Neural cell (in vitro differentiated cells): Measurements from ENCODE around the gene PTPN7. TPM values are rescaled to one million over a fixed set of nuclear protein-coding genes. Genes with fewer than 3 reads are reported as not detected.
"Not testable (repeated sequence)": the region's sequence is repeated elsewhere in the genome, so short reads cannot be mapped to it uniquely, and the experiment has no call there.

ENCODE experiments used
- H2AFZ ChIP-seq: fragments of 200-600, 300-800 bp; sonication (generic), shearing (Covaris generic); 2 replicates; pipeline ENCODE4 v1.6.0; 2014; ENCODE audit warnings: low read depth, mild to moderate bottlenecking, antibody characterized with exemption, low read length, moderate library complexity
- H3F3A ChIP-seq: fragments of 200-600 bp; shearing (Covaris generic); 2 replicates; pipeline ENCODE4 v1.6.1; 2016; ENCODE audit warnings: mild to moderate bottlenecking, moderate library complexity, mixed read lengths, antibody characterized with exemption, low read length; ENCODE audit not compliant: insufficient read depth, poor library complexity, severe bottlenecking
- H3K27ac ChIP-seq: fragments of 200-600, 300-800 bp; sonication (generic), shearing (Covaris generic); 2 replicates; pipeline ENCODE4 v1.5.1; 2014; ENCODE audit warnings: mild to moderate bottlenecking, low read length, moderate library complexity
- H3K27me3 ChIP-seq: fragments of 300-800, 200-600 bp; sonication (generic), shearing (Covaris generic); 2 replicates; pipeline ENCODE4 v1.6.0; 2014; ENCODE audit warnings: mild to moderate bottlenecking, low read depth, low read length, moderate library complexity; ENCODE audit not compliant: insufficient read depth
- H3K36me3 ChIP-seq: fragments of 300-800, 200-600 bp; sonication (generic), shearing (Covaris generic); 2 replicates; pipeline ENCODE4 v1.5.1; 2014; ENCODE audit warnings: mild to moderate bottlenecking, antibody characterized with exemption, low read length, moderate library complexity; ENCODE audit not compliant: insufficient read depth
- H3K4me2 ChIP-seq: fragments of 300-800, 200-600 bp; sonication (generic), shearing (Covaris generic); 2 replicates; pipeline ENCODE4 v1.6.0; 2014; ENCODE audit warnings: mild to moderate bottlenecking, low read length
- H3K4me3 ChIP-seq: fragments of 300-800, 200-600 bp; sonication (generic), shearing (Covaris generic); 2 replicates; pipeline ENCODE4 v1.5.1; 2014; ENCODE audit warnings: mild to moderate bottlenecking, low read length, moderate library complexity
- H3K79me2 ChIP-seq: fragments of 200-600 bp; shearing (Covaris generic); replicated peaks from 2 replicates; pipeline ENCODE4 v1.6.0; 2014; ENCODE audit warnings: mild to moderate bottlenecking, low read length, moderate library complexity; ENCODE audit not compliant: insufficient read depth
- H3K9ac ChIP-seq: fragments of 300-800, 200-600 bp; sonication (generic), shearing (Covaris generic); 2 replicates; pipeline ENCODE4 v1.6.1; 2016; ENCODE audit warnings: mild to moderate bottlenecking, low read length, mixed read lengths
- H3K9me2 ChIP-seq: fragments of 200-600 bp; shearing (Covaris generic); 2 replicates; pipeline ENCODE4 v1.6.1; 2016; ENCODE audit warnings: mild to moderate bottlenecking, low read length, mixed read lengths; ENCODE audit not compliant: insufficient read depth
- H3K9me3 ChIP-seq: fragments of 200-600, 300-800 bp; sonication (generic), shearing (Covaris generic); 2 replicates; pipeline ENCODE4 v1.6.1; 2016; ENCODE audit warnings: mild to moderate bottlenecking, mixed run types, low read length, moderate library complexity, mixed read lengths
- H4K20me1 ChIP-seq: fragments of 200-600 bp; shearing (Covaris generic); 2 replicates; pipeline ENCODE4 v1.6.1; 2016; ENCODE audit warnings: mild to moderate bottlenecking, mixed run types; ENCODE audit not compliant: insufficient read depth
- CTCF ChIP-seq: fragments of 450-650 bp; IDR thresholded peaks from 2 replicates; pipeline ENCODE4 v1.5.1; 2014; ENCODE audit warnings: antibody characterized with exemption, mild to moderate bottlenecking, moderate library complexity; ENCODE audit not compliant: poor library complexity, severe bottlenecking
- EP300 ChIP-seq: fragments of 450-650 bp; conservative IDR thresholded peaks from 2 replicates; pipeline ENCODE4 v1.6.1; 2014; ENCODE audit warnings: antibody characterized with exemption, mild to moderate bottlenecking, moderate library complexity; ENCODE audit not compliant: poor library complexity, severe bottlenecking
- EZH2 ChIP-seq: fragments of 200-600, 300-800 bp; shearing (Covaris generic), sonication (generic); IDR thresholded peaks from 2 replicates; pipeline ENCODE4 v1.6.1; 2014; ENCODE audit warnings: antibody characterized with exemption, low read length, borderline replicate concordance, mild to moderate bottlenecking; ENCODE audit not compliant: insufficient read depth, poor library complexity, severe bottlenecking
- MXI1 ChIP-seq: fragments of 450-650 bp; conservative IDR thresholded peaks from 2 replicates; pipeline ENCODE4 v1.6.1; 2014; ENCODE audit warnings: antibody characterized with exemption, mild to moderate bottlenecking; ENCODE audit not compliant: poor library complexity, severe bottlenecking
- POLR2AphosphoS5 ChIP-seq: IDR thresholded peaks from 2 replicates; pipeline ENCODE4 v1.6.1; 2012
- RAD21 ChIP-seq: fragments of 450-650 bp; conservative IDR thresholded peaks from 2 replicates; pipeline ENCODE4 v1.6.1; 2014; ENCODE audit warnings: antibody characterized with exemption, mild to moderate bottlenecking, moderate library complexity
- REST ChIP-seq: IDR thresholded peaks from 2 replicates; pipeline ENCODE4 v1.6.1; 2012; ENCODE audit warnings: borderline replicate concordance
- SMC3 ChIP-seq: fragments of 450-650 bp; conservative IDR thresholded peaks from 2 replicates; pipeline ENCODE4 v1.6.1; 2014; ENCODE audit warnings: antibody characterized with exemption, mild to moderate bottlenecking, moderate library complexity; ENCODE audit not compliant: poor library complexity
- TAF1 ChIP-seq: IDR thresholded peaks from 2 replicates; pipeline ENCODE4 v1.6.1; 2012; ENCODE audit warnings: low read depth
- polyA plus RNA-seq: library from polyadenylated mRNA; depleted of rRNA; stranded (reverse); fragments of >200 nt; gene quantifications from 2 replicates; pipeline ENCODE4 v1.2.3, GENCODE V29; 2014

Gene PTPN7
- polyA plus RNA-seq, 1 donor from 2014 or later: 2.1 TPM

DNA sequence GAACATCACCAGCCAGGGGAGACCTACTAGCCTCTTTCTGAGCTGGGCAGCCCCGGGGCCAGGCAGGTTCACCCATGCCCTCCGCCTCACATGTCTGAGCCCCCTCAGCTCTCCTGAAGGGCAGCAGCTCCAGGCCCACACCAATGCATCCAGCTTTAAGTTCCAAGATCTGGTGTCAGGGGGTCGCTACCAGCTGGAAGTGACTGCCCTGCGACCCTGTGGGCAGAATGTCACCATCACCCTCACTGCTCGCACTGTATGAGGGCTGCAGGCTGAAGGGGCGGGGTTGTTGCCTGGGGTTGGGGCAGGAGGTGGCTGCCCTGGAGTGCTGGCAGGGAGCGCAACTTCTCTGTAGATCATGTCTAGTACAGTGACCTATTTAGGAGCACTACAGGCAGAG, 8.5 kb upstream of the PTPN7 start:
- Histone ChIP-seq H3K4me3 (no peak overlapping the region), H3K27me3 (no peaks in the 10 kb centered on the region), H3F3A (no peaks in the 10 kb centered on the region), H3K9ac (no peak overlapping the region), H4K20me1 (no peaks in the 10 kb centered on the region), H3K79me2 (no peaks in the 10 kb centered on the region), H3K9me2 (no peaks in the 10 kb centered on the region), H3K4me2 (no peak overlapping the region), H3K9me3 (no peaks in the 10 kb centered on the region), H3K36me3 (no peaks in the 10 kb centered on the region), H2AFZ (no peak overlapping the region), H3K27ac (no peak overlapping the region)
- TF ChIP-seq CTCF (no peak), EZH2 (no peak), TAF1 (no peak), RAD21 (no peak), SMC3 (no peak), EP300 (no peak), POLR2AphosphoS5 (no peak), REST (no peak), MXI1 (no peak)

DNA sequence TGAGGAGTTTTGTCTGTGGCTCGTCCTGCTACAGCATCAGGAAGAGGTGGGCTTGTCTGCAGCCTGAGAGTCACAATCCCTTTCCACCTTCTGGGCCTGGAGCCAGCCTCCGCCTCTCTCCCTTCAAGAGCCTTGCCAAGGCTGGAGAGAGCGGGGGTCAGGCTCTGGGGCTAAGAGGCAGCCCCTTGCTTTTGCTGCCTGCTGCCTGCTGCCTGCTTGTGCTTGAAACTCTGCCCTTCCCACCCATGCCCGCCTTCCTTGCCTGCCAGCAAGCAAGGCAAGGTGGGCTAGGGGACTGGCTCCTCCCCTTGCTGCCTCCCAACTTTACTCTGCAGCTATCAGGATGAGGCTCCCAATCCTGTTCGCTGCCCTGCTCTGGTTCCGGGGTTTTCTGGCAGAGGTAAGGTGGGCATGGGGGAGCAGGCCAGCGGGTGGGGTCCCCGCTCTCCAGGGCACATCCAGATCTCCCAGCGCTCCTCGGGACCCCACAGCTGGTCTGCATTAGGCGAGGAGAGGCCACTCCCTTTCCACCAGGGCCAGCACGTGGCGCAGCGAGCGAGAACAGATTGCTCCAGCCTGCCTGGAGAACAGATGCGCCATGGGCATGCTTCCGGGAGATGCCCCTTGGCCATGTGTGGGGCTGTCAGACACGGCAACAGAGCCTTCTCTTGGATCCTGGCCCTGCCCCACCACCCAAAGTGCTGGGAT, 7.5 kb upstream of the PTPN7 start:
- H3K9me2 ChIP-seq: no peaks in the 10 kb centered on the region
- no peak overlapping the region for H3K4me3 ChIP-seq
- no peak overlapping the region for H3K9ac ChIP-seq
- no peak overlapping the region for H3K4me2 ChIP-seq
- no peaks in the 10 kb centered on the region for H3K36me3 ChIP-seq
- TF ChIP-seq TAF1: no peak
- no peak for TF ChIP-seq EP300
- no peak for TF ChIP-seq MXI1
- TF ChIP-seq SMC3: no peak
- TF ChIP-seq REST: no peak
- TF ChIP-seq POLR2AphosphoS5: no peak
- no peak for TF ChIP-seq RAD21
- TF ChIP-seq EZH2: no peak
- no peak for TF ChIP-seq CTCF
- H3K27me3 ChIP-seq: no peaks in the 10 kb centered on the region
- no peaks in the 10 kb centered on the region for H3K79me2 ChIP-seq
- H2AFZ ChIP-seq: no peak overlapping the region
- no peaks in the 10 kb centered on the region for H4K20me1 ChIP-seq
- no peak overlapping the region for H3K27ac ChIP-seq
- H3F3A ChIP-seq: no peaks in the 10 kb centered on the region
- H3K9me3 ChIP-seq: no peaks in the 10 kb centered on the region

DNA sequence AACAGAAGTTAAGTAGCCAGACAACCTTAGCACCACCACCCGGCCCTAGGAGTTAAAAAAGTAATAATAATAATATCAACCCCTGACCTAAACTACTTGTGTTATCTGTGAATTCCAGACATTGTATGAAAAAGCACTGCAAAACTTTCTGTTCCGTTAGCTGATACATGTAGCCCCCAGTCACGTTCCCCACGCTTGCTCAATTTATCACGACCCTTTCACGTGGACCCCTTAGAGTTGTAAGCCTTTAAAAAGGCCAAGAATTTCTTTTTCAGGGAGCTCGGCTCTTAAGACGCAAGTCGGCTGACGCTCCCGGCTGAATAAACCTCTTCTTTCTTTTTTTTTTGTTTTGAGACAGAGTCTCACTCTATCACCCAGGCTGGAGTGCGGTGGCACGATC, 6.7 kb upstream of the PTPN7 start:
- H3K9me2 ChIP-seq, H3K9me3 ChIP-seq, H3K79me2 ChIP-seq, H3K27me3 ChIP-seq, H3F3A ChIP-seq, H3K36me3 ChIP-seq, H3K4me3 ChIP-seq, H3K4me2 ChIP-seq, H3K27ac ChIP-seq, H2AFZ ChIP-seq, H3K9ac ChIP-seq, H4K20me1 ChIP-seq: not testable (repeated sequence)
